ENCODE data around the gene WDR38.

DNA sequence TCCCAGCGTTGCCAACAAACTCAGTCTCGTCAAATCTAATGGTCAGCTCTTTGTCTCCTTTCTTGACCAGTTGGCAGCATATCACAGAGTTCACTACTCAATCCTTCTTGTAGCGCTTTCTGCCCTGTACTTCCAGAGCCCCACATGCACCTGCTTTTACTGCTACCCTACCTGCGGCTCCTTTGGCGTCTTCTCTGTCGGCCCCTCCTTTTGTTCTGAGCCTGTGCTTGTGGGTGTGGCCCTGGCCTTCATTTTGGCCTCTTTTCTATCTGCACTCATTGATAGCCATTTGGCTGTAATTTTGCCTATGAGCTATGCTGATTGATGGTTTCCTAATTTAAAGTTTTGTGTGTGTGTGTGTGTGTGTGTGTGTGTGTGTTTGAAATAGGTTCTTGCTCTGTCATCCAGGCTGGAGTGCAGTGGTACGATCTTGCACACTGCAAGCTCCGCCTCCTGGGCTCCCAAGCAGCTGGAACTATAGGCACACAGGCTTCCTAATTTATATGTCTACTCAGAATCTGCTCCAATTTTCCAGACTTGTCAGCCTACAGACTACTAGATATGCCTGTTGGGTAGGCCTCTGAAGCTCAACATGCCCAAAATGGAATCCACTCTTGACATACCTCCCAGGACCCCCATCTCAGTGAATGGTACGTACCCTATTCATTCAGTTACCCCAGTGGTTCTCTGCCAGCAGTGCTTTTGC, 40.9 kb downstream of the WDR38 start:
- TF ChIP-seq, protein P1, sequence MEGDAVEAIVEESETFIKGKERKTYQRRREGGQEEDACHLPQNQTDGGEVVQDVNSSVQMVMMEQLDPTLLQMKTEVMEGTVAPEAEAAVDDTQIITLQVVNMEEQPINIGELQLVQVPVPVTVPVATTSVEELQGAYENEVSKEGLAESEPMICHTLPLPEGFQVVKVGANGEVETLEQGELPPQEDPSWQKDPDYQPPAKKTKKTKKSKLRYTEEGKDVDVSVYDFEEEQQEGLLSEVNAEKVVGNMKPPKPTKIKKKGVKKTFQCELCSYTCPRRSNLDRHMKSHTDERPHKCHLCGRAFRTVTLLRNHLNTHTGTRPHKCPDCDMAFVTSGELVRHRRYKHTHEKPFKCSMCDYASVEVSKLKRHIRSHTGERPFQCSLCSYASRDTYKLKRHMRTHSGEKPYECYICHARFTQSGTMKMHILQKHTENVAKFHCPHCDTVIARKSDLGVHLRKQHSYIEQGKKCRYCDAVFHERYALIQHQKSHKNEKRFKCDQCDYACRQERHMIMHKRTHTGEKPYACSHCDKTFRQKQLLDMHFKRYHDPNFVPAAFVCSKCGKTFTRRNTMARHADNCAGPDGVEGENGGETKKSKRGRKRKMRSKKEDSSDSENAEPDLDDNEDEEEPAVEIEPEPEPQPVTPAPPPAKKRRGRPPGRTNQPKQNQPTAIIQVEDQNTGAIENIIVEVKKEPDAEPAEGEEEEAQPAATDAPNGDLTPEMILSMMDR (IDR thresholded peaks at IDR 0.05): no peak
- TF ChIP-seq POLR2A (IDR thresholded peaks at IDR 0.05): no peak
- TF ChIP-seq POLR2AphosphoS5 (IDR thresholded peaks at IDR 0.05): no peak

Data from breast epithelium (tissue), 3 donors.